Measurements from ENCODE around the gene MDFIC.

MDFIC gene

GRCh38 chr7:114997487-114998404, 75.9 kb downstream of the MDFIC start:
- no peak for TF ChIP-seq CTCF (IDR thresholded peaks at IDR 0.05; ENCODE audit: insufficient read depth, low read length, missing control alignments)
- no peak for DNase-seq (ENCODE audit: low read depth, low spot score)
- ChIA-PET CTCF (interaction anchor here (0.9 to 1.2 kb wide), 2 partner anchors 25 to 133 kb away, joined by 3 read pairs; no protein-coding TSS in a partner anchor), POLR2A (no interaction called here)
- H3K4me3 ChIP-seq (ENCODE audit: low read depth, low read length), result no peak overlapping the region

DNA sequence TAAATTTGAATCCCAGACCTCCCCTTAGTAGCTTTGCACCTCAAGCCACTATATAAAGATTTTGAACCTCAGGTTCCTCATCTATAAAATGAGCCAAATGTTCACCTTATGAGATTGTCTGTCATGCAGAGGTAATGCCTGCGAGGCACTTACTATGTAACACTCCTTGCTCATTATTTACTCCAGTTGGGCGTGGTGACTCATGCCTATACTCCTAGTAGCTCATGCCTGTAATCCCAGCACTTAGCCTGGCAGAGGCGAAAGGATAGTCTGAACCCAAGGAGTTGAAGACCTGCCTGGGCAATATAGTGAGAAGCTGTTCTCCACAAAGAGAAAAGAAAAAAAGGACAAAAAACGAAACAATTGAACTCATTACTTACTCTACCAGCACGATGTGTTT, 82.2 kb downstream of the MDFIC start:
- TF ChIP-seq CTCF (IDR thresholded peaks at IDR 0.05; ENCODE audit: insufficient read depth, low read length, missing control alignments), result no peak
- no peak overlapping the region for H3K4me3 ChIP-seq (ENCODE audit: low read depth, low read length)
- ChIA-PET CTCF (no interaction called here), POLR2A (no interaction called here)
- no peak for DNase-seq (ENCODE audit: low read depth, low spot score)

GRCh38 chr7:115005251-115005650, 83.4 kb downstream of the MDFIC start:
- ChIA-PET CTCF (no interaction called here), POLR2A (interaction anchor here (0.6 kb wide), 1 partner anchor 61 kb away, joined by 3 read pairs; no protein-coding TSS in a partner anchor)
- no peak overlapping the region for H3K4me3 ChIP-seq (ENCODE audit: low read depth, low read length)
- no peak for TF ChIP-seq CTCF (IDR thresholded peaks at IDR 0.05; ENCODE audit: insufficient read depth, low read length, missing control alignments)
- no peak for DNase-seq (ENCODE audit: low read depth, low spot score)

- POLR2A ChIA-PET, result no interaction called here
- CTCF ChIA-PET, result no interaction called here
- DNase-seq (ENCODE audit: low read depth, low spot score), result no peak
- no peak overlapping the region for H3K4me3 ChIP-seq (ENCODE audit: low read depth, low read length)
- TF ChIP-seq CTCF (IDR thresholded peaks at IDR 0.05; ENCODE audit: insufficient read depth, low read length, missing control alignments), result no peak
Observed at GRCh38 chr7:115005953-115006352, 84.1 kb downstream of the MDFIC start.

DNA sequence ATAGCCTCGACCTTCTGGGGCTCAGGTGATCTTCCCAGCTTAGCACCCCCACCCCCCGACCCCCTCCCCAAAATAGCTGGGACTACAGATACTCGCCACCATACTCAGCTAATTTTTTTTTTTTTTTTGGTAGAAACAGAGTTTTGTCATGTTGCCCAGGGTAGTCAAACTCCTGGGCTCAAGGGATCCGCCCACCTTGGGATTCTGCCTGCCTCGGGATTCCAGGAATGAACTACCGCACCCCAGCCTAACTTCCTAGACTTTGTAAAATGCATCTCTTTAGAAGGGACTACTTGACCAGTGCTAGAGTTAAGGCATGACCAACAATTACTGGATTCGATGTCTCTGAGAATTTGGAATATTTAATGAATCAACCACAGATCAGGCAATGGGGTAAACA, 85.9 kb downstream of the MDFIC start:
- H3K4me3 ChIP-seq (ENCODE audit: low read depth, low read length), result no peak overlapping the region
- CTCF ChIA-PET, result no interaction called here
- POLR2A ChIA-PET, result no interaction called here
- TF ChIP-seq CTCF (IDR thresholded peaks at IDR 0.05; ENCODE audit: insufficient read depth, low read length, missing control alignments), result no peak
- DNase-seq (ENCODE audit: low read depth, low spot score), result no peak

DNA sequence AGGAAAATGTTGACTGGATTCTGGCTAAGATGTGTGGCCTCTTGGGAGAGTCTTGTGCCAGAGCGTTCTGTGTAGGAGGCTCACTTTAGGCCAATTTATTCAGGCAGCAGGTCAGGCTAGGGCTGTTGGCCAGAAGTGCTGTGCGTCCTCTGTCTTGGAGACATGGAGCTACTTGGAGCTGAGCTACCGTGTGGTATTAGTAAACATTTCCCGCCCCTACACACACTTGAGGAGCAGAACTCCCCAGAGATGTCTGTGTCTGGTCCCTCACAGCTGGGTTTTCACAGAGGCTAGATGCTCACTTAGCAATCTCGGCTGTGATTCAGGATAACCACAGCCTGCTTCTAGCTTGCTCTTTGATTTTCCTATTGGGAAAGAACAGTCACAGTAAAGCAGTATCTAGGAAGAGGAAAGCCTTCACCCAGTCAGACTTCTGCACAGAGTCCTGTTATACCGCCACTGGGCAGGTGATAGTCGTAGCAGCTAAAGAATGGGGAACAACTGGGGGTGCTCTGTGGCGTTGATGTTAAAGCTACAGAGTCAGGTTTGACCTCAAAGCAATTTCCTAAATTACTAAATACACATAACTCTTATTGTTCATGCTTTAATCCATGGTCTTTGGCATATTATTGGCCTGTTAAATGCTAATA, 86.7 kb downstream of the MDFIC start:
- CTCF ChIA-PET, result no interaction called here
- DNase-seq (ENCODE audit: low read depth, low spot score), result no peak
- no peak for TF ChIP-seq CTCF (IDR thresholded peaks at IDR 0.05; ENCODE audit: insufficient read depth, low read length, missing control alignments)
- H3K4me3 ChIP-seq (ENCODE audit: low read depth, low read length), result no peak overlapping the region
- POLR2A ChIA-PET, result no interaction called here
